Measurements from ENCODE around the gene TIMM44.

- no peak for TF ChIP-seq CTCF (IDR thresholded peaks at IDR 0.05; ENCODE audit: extremely low read depth in 1 of 2, insufficient read depth in 1 of 2, low read depth in 1 of 2, low read length in 2 of 2)
- TF ChIP-seq POLR2AphosphoS5 (IDR thresholded peaks at IDR 0.05; ENCODE audit: insufficient read depth, low read depth, low read length) = no peak
- no peak for TF ChIP-seq MAX (IDR thresholded peaks at IDR 0.05; ENCODE audit: insufficient read depth, insufficient read length)
Measured at GRCh38 chr19:7947939-7948338, 4.5 kb upstream of the TIMM44 start.
